HFF-Myc (cell line): ENCODE data around the gene PACRG.

Experiments used
- DNase-seq: peaks from one replicate; pipeline ENCODE4 v3.0.0-alpha.2; 2011; ENCODE audit warnings: low read depth; ENCODE audit errors: extremely low read depth
- H3K4me3 ChIP-seq: replicated peaks from 2 replicates; pipeline ENCODE4 v1.5.1; 2011; ENCODE audit warnings: low read depth, mild to moderate bottlenecking, control low read depth, low read length
- TF ChIP-seq, protein P1 (sequence below): IDR thresholded peaks from 2 replicates; pipeline ENCODE4 v1.5.1; 2012; ENCODE audit warnings: mild to moderate bottlenecking, low read depth, low read length, control low read depth; ENCODE audit errors: missing control alignments

The PACRG gene

DNA sequence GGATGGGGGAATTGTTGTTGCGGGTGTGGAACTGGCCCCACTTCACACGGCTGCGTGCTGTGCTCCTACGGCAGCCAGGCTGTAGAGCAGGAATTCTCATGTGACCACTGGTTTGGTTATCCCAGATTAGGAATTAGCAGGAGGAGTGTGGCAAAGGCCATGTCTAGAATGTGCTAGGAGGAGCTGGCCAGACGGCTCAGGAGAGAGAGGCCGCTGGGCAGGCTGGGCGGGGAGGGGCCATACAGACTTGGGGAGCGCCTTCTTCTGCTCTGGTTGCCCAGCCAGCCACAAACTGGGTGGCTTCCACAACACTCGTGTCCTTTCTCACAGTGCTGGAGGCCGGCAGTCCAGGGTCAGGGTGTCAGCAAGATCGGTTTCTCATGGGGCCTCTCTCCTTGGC is 441.7 kb downstream of the PACRG start:
- TF ChIP-seq, protein P1, sequence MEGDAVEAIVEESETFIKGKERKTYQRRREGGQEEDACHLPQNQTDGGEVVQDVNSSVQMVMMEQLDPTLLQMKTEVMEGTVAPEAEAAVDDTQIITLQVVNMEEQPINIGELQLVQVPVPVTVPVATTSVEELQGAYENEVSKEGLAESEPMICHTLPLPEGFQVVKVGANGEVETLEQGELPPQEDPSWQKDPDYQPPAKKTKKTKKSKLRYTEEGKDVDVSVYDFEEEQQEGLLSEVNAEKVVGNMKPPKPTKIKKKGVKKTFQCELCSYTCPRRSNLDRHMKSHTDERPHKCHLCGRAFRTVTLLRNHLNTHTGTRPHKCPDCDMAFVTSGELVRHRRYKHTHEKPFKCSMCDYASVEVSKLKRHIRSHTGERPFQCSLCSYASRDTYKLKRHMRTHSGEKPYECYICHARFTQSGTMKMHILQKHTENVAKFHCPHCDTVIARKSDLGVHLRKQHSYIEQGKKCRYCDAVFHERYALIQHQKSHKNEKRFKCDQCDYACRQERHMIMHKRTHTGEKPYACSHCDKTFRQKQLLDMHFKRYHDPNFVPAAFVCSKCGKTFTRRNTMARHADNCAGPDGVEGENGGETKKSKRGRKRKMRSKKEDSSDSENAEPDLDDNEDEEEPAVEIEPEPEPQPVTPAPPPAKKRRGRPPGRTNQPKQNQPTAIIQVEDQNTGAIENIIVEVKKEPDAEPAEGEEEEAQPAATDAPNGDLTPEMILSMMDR, result no peak
- no peak for DNase-seq

DNA sequence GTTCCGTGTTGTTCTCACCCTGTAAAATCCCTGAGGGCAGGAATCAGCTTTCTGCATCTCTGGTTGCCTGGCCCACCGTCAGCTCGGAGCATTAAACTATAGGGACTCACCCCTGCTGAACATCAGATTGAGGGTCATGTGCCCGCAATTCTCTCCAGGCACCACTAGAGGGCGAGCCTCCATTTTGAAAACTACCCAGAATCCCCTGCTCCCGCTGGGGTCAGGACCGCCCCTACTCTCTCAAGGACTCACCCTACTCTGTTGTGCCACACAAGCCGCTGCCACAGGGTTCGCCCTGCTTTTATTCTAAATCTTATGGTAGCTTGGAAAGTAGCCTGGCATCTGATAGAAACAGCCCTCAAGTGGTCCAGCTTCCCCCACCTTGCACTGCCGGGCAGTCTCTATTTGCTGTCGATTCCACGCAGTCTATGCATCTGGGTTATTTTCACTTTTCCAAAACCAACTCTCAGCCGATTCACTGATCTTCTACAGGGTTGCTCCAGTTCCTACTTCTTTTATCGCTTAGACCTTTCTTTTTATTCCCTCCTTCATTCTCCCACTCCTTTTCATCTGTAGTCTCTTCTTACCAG is 442.6 kb downstream of the PACRG start:
- no peak overlapping the region for H3K4me3 ChIP-seq
- DNase-seq, result no peak
- TF ChIP-seq, protein P1, result peak; percentile 70

More for the DNA sequence above, 441.7 kb downstream of the PACRG start:
- no peak overlapping the region for H3K4me3 ChIP-seq

DNA sequence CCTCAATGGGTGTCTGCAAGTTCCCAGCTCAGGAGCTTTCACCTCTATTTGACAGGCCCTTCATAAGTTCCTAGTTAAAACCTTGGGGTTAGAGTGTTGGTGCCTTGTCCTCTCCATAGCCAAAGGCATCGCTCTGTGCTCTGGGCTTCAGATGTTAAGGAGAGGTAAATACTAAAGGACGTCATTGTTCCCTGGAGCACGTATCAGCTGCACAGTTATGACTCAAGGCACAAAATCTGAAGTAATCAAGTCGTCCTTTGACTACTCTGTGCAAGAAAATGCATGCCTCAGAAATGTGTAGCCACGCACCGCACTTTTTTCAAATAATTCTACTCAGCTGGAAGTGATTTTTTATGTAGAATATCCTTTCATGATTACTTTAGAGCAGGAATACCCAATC is 446.0 kb downstream of the PACRG start:
- TF ChIP-seq, protein P1, result no peak
- H3K4me3 ChIP-seq, result no peak overlapping the region
- DNase-seq, result no peak

DNA sequence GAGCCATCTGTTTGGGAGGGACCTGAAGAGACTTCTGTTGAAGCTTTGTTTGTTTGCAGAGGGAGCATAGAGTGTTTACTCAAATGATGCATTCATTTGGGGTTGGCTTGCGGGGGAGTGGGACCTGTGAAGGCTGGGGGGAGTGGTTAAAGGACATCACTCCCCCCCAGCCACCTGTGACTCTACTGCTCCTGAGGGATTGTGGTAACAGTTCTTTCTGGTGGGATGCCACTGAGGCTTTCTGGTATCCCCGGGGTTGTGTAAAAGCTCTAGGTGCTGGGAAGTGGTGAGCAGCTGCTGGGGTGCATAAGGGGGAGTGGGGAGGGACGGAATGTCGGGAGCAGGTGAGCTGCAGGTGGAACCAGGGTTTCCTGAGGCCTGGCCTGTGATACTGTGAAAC is 447.5 kb downstream of the PACRG start:
- TF ChIP-seq, protein P1, result no peak
- H3K4me3 ChIP-seq, result no peak overlapping the region
- no peak for DNase-seq

DNA sequence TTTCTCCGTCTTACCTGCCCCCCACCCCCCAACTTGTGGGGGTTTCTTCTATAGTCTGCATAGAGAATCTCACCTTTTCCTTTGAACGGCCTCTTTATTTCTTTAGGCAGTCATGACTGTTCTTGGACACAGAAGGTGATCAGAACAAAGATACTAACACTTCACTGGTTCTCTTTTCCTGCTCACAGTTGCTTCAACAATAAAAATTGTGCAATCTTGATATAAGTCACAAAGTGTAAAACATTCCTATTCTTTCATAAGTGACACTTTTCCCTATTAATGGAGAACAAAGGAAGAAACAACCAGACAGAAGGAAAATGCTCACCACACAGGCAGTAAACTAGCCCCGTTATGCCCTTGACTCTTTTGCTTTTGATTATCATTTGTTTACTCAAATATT is 448.3 kb downstream of the PACRG start:
- no peak for DNase-seq
- H3K4me3 ChIP-seq, result no peak overlapping the region
- TF ChIP-seq, protein P1, result no peak

DNA sequence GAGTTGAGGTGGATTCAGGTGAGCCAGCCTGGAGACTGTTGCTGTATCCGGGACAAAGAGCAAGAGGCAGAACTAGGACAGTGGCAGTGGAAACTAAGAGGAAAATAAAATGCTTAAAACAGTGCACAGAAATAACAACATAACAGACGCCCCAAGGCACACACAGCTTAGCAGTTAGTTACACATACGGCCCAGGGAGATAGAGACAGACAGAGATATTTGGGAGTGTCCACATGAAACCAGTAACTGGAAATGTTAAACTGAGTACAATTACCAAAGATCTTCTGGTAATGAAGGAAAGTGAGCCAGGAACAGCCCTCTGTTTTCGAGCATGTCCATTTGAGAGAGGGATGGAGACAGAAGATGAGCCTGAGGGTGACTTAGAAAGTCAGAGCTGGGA is 449.2 kb downstream of the PACRG start:
- TF ChIP-seq, protein P1, result no peak
- DNase-seq, result no peak
- H3K4me3 ChIP-seq, result no peak overlapping the region

DNA sequence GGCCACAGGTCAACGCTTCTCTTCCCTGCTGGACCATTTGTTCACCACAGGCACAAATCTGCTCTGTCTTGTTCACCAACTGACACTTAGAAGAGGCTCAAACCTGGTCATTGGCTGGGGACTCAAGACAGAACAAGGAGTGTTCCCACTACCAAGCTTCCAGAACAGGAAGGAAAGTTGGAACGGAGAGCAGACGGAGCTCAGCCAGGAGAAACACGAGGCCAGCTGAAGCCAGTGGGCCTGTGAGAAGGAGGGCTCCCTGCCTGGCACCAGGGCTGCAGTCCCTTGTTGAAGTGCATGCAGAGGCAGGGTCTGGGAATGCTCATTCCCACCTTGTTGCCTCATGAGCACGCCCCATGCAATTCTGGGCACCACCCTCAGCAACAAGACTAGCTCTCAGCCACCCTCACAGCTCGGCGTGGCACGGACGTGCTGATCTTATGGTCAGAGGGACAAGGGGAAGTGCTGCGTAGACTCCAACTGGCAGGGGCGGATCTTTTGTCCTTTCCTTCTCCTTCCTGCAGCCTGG is 450.2 kb downstream of the PACRG start:
- TF ChIP-seq, protein P1, result no peak
- DNase-seq, result no peak
- H3K4me3 ChIP-seq, result no peak overlapping the region
